Activated naive CD8-positive, alpha-beta T cell treated with anti-CD3 and anti-CD28 coated beads, Interleukin-2, amount 10 ng/mL, durations not matched to agents 7 days and 5 days (primary cell): Measurements from ENCODE around the gene EAPP. TPM values are rescaled to one million over a fixed set of nuclear protein-coding genes. Genes with fewer than 3 reads are reported as not detected.
A peak's percentile ranks its signal among the peaks of the same experiment; 100 is the strongest.
"Not testable (repeated sequence)": the region's sequence is repeated elsewhere in the genome, so short reads cannot be mapped to it uniquely, and the experiment has no call there.

Source experiments
- ATAC-seq: fragments of 150-1000 bp; cut with Tn5 transposase; one replicate; pipeline ENCODE4 v1.10.0; 2021; ENCODE audit warnings: low read depth, moderate library complexity
- POLR2A ChIA-PET: fragments of 350-600 bp; sonication (Branson Sonifier 250); formaldehyde crosslinking; loops from one replicate; lab custom pipeline; 2021; ENCODE audit warnings: antibody characterized with exemption; lab: Charles Lee
- DNase-seq: peaks from one replicate; pipeline ENCODE4 v3.0.0; 2021
- H3K27ac Mint-ChIP-seq: one replicate; pipeline ENCODE4 v1.8.0; 2022; ENCODE audit warnings: mild to moderate bottlenecking, mixed read lengths
- H3K27me3 Mint-ChIP-seq: one replicate; pipeline ENCODE4 v1.8.0; 2022; ENCODE audit warnings: mild to moderate bottlenecking, moderate library complexity, mixed read lengths
- H3K36me3 Mint-ChIP-seq: one replicate; pipeline ENCODE4 v1.8.0; 2021; ENCODE audit warnings: mild to moderate bottlenecking, mixed read lengths
- H3K4me1 Mint-ChIP-seq: one replicate; pipeline ENCODE4 v1.8.0; 2021; ENCODE audit warnings: mixed read lengths
- H3K4me3 Mint-ChIP-seq: one replicate; pipeline ENCODE4 v1.8.0; 2022; ENCODE audit warnings: mild to moderate bottlenecking, moderate library complexity, mixed read lengths
- H3K9me3 Mint-ChIP-seq: one replicate; pipeline ENCODE4 v1.8.0; 2021; ENCODE audit warnings: mixed read lengths
- total RNA-seq, 2 experiments: library from RNA; stranded (reverse); gene quantifications; one replicate each; pipeline ENCODE4 v1.2.3, GENCODE V29; 2021

The EAPP gene
- total RNA-seq, 2 experiments from 2014 or later, result 44.6 to 44.7 TPM

- H3K27me3 Mint-ChIP-seq, H3K9me3 Mint-ChIP-seq, DNase-seq, H3K36me3 Mint-ChIP-seq, H3K4me1 Mint-ChIP-seq, ATAC-seq, H3K27ac Mint-ChIP-seq, H3K4me3 Mint-ChIP-seq: not testable (repeated sequence)
- POLR2A ChIA-PET, result interaction anchor here (0.5 kb wide), 1 partner anchor 41 kb away, joined by 3 read pairs; no protein-coding TSS in a partner anchor
Measured at GRCh38 chr14:34549276-34549966, 9.9 kb upstream of the EAPP start.

- Mint-ChIP-seq H3K27me3 (no peaks in the 10 kb centered on the region), H3K36me3 (no peaks in the 10 kb centered on the region), H3K27ac (no peak overlapping the region), H3K4me3 (no peak overlapping the region), H3K4me1 (peaks cover 2% of the 10 kb centered on the region), H3K9me3 (no peaks in the 10 kb centered on the region)
- ATAC-seq, result no peak
- no peak for DNase-seq
- POLR2A ChIA-PET, result interaction anchor here (0.8 kb wide), 1 partner anchor 17 kb away, joined by 4 read pairs; no protein-coding TSS in a partner anchor
Measured at GRCh38 chr14:34548472-34548981, 9.0 kb upstream of the EAPP start.

DNA sequence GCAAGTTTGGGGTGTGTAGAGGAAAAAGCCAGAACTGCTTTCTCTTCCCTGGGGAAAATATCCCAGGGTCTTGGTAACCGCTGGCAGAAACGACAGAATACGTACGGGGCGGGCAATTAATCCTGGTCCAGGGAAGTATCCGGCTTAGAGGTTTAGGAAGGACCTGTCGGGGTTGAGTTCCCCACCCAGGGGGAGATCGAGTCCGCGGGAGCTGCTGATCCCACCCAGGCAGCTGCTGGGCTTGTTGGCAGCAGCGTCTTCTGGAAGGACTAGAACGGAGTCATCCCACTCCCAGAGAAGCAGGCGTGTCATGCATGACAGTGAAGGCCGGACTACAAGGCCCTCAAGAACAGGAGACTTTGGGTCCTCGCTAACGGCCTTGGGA is 7.6 kb upstream of the EAPP start:
- H3K27me3 Mint-ChIP-seq, H3K36me3 Mint-ChIP-seq, DNase-seq, H3K4me1 Mint-ChIP-seq, H3K27ac Mint-ChIP-seq, H3K9me3 Mint-ChIP-seq, POLR2A ChIA-PET, H3K4me3 Mint-ChIP-seq: not testable (repeated sequence)
- ATAC-seq, result peak; percentile 38

DNA sequence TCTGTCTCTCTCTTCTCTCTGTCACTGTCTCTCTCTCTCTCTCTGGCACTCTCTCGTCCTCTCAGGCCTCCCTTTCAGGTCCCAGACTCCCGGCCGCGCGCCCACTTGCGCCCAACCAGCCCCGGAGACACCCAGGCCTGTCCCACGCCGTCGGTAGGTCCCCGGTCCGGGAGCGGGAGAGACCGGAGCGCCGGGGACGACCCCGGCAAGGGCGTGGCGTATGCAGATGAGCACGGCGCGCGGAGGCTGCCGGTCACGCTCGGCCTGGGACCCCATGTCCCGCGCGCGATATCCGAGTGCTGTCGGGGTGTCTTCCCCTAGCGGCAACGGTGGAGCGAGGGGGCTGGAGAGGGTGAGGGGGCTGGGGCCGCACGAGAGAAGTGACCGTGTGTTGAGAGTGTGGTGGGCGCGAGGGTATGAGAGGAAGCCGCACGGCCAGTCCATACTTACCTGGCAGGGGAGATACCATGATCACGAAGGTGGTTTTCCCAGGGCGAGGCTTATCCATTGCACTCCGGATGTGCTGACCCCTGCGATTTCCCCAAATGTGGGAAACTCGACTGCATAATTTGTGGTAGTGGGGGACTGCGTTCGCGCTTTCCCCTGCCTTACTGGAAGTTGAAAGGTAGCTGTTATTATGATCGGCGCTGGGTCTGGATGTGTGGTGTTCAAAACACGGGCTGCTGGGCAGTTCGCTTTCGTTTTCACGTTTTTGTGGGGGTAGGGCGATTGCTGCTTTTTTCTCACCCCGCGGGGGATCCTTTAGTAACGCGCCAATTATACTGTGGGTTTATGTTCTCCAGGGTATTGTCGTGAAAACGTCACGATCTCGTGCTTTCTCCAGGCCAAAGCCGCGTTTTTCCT is 7.0 kb upstream of the EAPP start:
- peak; percentile 79 for ATAC-seq
- H3K4me3 Mint-ChIP-seq, H3K9me3 Mint-ChIP-seq, H3K27me3 Mint-ChIP-seq, DNase-seq, H3K27ac Mint-ChIP-seq, POLR2A ChIA-PET, H3K4me1 Mint-ChIP-seq, H3K36me3 Mint-ChIP-seq: not testable (repeated sequence)

DNA sequence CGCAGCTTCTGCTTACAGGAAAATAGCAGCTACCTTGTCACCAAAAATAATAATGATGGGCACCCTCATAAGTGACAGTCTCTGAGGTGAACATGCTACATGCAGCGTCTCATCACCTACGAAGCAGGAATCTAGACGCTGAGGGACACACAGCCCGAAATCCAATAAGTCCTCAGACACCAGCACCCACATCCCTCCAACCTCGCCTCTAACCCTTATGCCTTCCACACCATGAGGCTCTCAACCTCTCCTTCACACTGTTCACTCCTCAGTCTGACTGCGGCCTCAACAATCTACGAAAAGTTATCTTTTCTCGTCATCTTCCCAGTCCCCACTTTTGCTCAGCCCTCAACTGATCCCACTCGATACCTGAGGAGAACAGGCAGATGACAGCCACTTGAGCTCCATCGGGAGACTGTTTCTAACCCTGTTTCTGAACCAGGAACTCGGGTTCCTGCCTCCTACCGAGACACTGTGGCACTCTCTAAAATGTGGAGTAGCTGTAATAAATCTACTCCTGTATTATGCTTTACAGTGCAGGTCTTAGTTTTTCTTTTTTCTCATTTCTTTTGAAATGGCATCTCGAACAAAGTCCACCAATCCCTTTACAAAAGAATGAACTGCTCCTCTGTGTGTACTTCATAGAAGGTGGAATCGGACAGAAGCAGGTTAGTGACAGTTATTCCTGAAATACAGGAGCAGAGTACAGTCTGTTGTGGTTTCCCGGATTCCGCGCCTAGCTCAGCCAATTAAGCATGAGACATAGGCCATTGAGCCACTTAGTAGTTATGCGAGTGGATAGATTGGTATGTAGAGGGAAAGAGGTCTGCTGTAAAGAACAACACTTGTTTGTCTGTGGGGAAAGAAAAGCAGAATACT is 919 bp upstream of the EAPP start:
- peak overlapping the region; percentile 97 for H3K27ac Mint-ChIP-seq
- not testable (repeated sequence) for H3K9me3 Mint-ChIP-seq, H3K27me3 Mint-ChIP-seq, ATAC-seq, DNase-seq, H3K36me3 Mint-ChIP-seq
- H3K4me3 Mint-ChIP-seq, result peak overlapping the region; percentile 96
- H3K4me1 Mint-ChIP-seq, result peaks cover 14% of the 10 kb centered on the region
- POLR2A ChIA-PET, result interaction anchor here (0.6 to 1.5 kb wide), 2 partner anchors 14 to 46 kb away, joined by 3 to 5 read pairs; no protein-coding TSS in a partner anchor

- ATAC-seq (peak; percentile 20), DNase-seq (no peak)
- peak overlapping the region; percentile 97 for H3K27ac Mint-ChIP-seq
- peak overlapping the region; percentile 96 for H3K4me3 Mint-ChIP-seq
- peaks cover 14% of the 10 kb centered on the region for H3K4me1 Mint-ChIP-seq
- H3K36me3 Mint-ChIP-seq, result peaks cover 2% of the 10 kb centered on the region
- H3K27me3 Mint-ChIP-seq, result no peaks in the 10 kb centered on the region
- POLR2A ChIA-PET, result no interaction called here
- H3K9me3 Mint-ChIP-seq, result no peaks in the 10 kb centered on the region
Measured at GRCh38 chr14:34538871-34539406, 562 bp downstream of the EAPP start.

- peak overlapping the region; percentile 96 for H3K4me3 Mint-ChIP-seq
Measured at GRCh38 chr14:34538096-34538495, 1.4 kb downstream of the EAPP start.

GRCh38 chr14:34537677-34538009 is 1.9 kb downstream of the EAPP start:
- Mint-ChIP-seq H3K27ac (no peak overlapping the region), H3K9me3 (no peaks in the 10 kb centered on the region), H3K36me3 (peaks cover 6% of the 10 kb centered on the region), H3K4me3 (no peak overlapping the region), H3K4me1 (peaks cover 14% of the 10 kb centered on the region), H3K27me3 (no peaks in the 10 kb centered on the region)
- POLR2A ChIA-PET, result no interaction called here
- no peak for ATAC-seq
- no peak for DNase-seq

More at GRCh38 chr14:34538096-34538495, 1.4 kb downstream of the EAPP start:
- peaks cover 14% of the 10 kb centered on the region for H3K4me1 Mint-ChIP-seq
- H3K9me3 Mint-ChIP-seq, H3K36me3 Mint-ChIP-seq, H3K27me3 Mint-ChIP-seq, POLR2A ChIA-PET, H3K27ac Mint-ChIP-seq, DNase-seq, ATAC-seq: not testable (repeated sequence)

DNA sequence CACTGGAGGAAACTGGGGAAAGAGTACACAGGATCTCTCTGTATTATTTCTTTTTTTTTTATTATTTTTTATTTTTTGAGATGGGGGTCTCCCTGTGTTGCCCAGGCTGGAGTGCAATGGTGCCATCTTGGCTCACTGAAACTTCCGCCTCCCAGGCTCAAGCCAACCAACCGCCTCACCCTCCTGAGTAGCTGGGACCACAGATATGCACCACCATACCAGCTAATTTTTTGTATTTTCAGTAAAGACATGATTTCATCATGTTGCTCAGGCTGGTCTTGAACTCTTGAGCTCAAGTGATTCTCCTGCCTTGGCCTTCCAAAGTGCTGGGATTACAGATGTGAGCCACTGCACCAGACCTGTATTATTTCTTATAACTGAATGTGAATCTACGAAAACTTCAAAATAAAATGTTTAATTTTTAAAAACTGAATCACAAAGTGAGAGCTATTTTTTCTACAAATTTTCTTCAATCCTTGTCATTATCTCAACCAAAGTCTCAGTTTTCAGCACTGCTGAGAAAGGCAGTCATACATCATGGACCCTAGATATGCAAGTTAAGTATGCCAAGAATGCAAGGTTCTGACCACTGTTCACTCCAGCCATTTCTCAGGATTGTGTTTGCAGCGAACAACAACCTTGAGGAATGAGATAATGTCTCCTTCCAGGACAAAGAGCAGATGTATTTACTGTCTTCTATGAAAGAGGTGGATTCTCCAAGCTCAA is 2.4 kb downstream of the EAPP start:
- no peak for ATAC-seq
- Mint-ChIP-seq H3K4me1 (peaks cover 14% of the 10 kb centered on the region), H3K27ac (no peak overlapping the region), H3K9me3 (no peaks in the 10 kb centered on the region), H3K27me3 (no peaks in the 10 kb centered on the region), H3K36me3 (peaks cover 10% of the 10 kb centered on the region), H3K4me3 (no peak overlapping the region)
- no peak for DNase-seq
- POLR2A ChIA-PET, result no interaction called here

- H3K4me1 Mint-ChIP-seq, result no peaks in the 10 kb centered on the region
- no peak overlapping the region for H3K27ac Mint-ChIP-seq
- H3K36me3 Mint-ChIP-seq, result peaks cover 29% of the 10 kb centered on the region
- POLR2A ChIA-PET, result no interaction called here
- DNase-seq (no peak), ATAC-seq (no peak)
- H3K4me3 Mint-ChIP-seq, result no peak overlapping the region
- no peaks in the 10 kb centered on the region for H3K27me3 Mint-ChIP-seq
- H3K9me3 Mint-ChIP-seq, result no peaks in the 10 kb centered on the region
Measured at GRCh38 chr14:34527591-34527990, 11.9 kb downstream of the EAPP start.

DNA sequence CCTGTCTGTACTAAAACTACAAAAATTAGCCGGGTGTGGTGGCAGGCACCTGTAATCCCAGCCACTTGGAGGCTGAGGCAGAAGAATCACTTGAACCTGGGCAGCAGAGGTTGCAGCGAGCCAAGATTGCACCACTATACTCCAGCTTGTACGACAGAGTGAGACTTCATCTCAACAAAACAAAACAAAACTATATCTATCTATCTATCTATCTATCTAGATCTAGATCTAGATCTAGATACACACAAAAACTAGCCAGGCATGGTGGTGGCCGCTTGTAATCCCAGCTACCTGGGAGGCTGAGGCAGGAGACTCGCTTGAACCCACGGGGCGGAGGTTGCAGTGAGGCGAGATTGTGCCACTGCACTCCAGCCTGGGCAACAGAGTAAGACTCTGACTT is 15.3 kb downstream of the EAPP start:
- not testable (repeated sequence) for H3K4me1 Mint-ChIP-seq, H3K27ac Mint-ChIP-seq, H3K27me3 Mint-ChIP-seq, H3K9me3 Mint-ChIP-seq, H3K4me3 Mint-ChIP-seq, DNase-seq, ATAC-seq
- POLR2A ChIA-PET, result interaction anchor here (0.6 kb wide), 1 partner anchor 12 kb away, joined by 4 read pairs; no protein-coding TSS in a partner anchor
- peaks cover 43% of the 10 kb centered on the region for H3K36me3 Mint-ChIP-seq

DNA sequence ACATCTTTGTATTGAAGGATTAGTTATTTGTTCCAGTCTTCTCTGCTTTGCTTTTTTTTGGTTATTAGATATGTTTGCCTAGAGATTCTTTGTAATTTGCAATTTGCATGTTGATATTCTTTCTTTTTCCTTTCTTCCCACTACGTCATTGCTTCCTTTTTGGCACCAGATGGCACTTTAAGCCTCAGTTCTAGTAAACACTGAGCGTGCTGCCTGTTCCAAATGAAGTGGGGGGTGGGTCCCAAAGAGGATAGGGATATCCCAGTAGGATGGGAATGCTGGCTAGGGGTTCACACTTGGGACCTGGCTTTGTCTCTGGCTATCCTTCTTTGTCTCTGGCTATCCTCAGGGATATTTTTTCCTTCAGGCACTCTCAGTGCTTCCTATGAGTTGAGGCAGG is 17.0 kb downstream of the EAPP start:
- no peak overlapping the region for H3K4me3 Mint-ChIP-seq
- no peak for DNase-seq
- peaks cover 2% of the 10 kb centered on the region for H3K4me1 Mint-ChIP-seq
- no peaks in the 10 kb centered on the region for H3K9me3 Mint-ChIP-seq
- no peak overlapping the region for H3K27ac Mint-ChIP-seq
- H3K36me3 Mint-ChIP-seq, result peaks cover 48% of the 10 kb centered on the region
- no peaks in the 10 kb centered on the region for H3K27me3 Mint-ChIP-seq
- POLR2A ChIA-PET, result no interaction called here
- ATAC-seq, result no peak
